HEK293T (cell line): ENCODE results near the gene APBB2.

Experiments
- FOXM1 ChIP-seq: fragments of 450-650 bp; IDR thresholded peaks from 2 replicates; pipeline ENCODE4 v1.6.1; 2017; ENCODE audit warnings: mild to moderate bottlenecking, borderline replicate concordance
- TARDBP ChIP-seq: fragments of 450-650 bp; IDR thresholded peaks from 2 replicates; pipeline ENCODE4 v1.6.1; 2016

GRCh38 chr4:40909363-40909876 lies 304.9 kb downstream of the APBB2 start:
- TF ChIP-seq TARDBP (no peak), FOXM1 (no peak)
